C4-2B (cell line): ENCODE measurements around the gene MLKL.

Experiments
- H3K27ac ChIP-seq: fragments of 450-650 bp; 2 replicates; pipeline ENCODE4 v1.5.1; 2017
- ZFX ChIP-seq: fragments of 450-650 bp; IDR thresholded peaks from 2 replicates; pipeline ENCODE4 v1.6.1; 2017
- TF ChIP-seq, protein P1 (sequence below): fragments of 450-650 bp; conservative IDR thresholded peaks from 2 replicates; pipeline ENCODE4 v1.5.1; 2017; ENCODE audit warnings: mild to moderate bottlenecking

Gene MLKL

DNA sequence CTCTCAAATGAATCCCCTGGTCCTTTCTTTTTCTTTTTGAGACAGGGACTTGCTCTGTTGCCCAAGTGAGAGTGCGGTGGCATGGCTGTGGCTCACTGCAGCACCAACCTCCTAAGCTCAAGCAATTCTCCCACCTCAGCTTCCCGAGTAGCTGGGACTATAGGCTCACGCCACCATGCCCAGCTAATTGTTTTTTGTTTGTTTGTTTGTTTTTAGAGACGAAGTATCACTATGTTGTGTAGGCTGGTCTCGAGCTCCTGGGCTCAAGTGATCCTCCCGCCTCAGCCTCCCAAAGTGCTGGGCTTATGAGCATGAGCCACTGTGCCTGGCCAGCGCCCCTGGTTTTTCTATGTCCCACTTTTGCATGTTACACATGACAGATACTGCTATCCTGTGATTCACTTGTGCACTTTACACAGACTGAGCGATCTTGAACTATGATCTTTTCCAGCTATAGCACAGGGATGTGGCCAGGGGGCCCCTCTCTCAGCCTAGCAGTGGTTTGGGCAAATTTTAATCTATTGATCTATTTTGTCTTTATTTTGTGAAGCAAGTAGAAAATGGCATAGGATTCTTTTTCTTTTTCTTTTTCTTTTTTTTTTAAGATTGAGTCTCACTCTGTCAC, 31.3 kb upstream of the MLKL start:
- TF ChIP-seq ZFX: no peak
- TF ChIP-seq, protein P1, sequence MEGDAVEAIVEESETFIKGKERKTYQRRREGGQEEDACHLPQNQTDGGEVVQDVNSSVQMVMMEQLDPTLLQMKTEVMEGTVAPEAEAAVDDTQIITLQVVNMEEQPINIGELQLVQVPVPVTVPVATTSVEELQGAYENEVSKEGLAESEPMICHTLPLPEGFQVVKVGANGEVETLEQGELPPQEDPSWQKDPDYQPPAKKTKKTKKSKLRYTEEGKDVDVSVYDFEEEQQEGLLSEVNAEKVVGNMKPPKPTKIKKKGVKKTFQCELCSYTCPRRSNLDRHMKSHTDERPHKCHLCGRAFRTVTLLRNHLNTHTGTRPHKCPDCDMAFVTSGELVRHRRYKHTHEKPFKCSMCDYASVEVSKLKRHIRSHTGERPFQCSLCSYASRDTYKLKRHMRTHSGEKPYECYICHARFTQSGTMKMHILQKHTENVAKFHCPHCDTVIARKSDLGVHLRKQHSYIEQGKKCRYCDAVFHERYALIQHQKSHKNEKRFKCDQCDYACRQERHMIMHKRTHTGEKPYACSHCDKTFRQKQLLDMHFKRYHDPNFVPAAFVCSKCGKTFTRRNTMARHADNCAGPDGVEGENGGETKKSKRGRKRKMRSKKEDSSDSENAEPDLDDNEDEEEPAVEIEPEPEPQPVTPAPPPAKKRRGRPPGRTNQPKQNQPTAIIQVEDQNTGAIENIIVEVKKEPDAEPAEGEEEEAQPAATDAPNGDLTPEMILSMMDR: no peak
- H3K27ac ChIP-seq: no peak overlapping the region

GRCh38 chr16:74729783-74730683, 29.4 kb upstream of the MLKL start:
- TF ChIP-seq, protein P1: no peak
- peak; percentile 25; the same call in 1 of the 2 replicates for TF ChIP-seq ZFX
- peak overlapping the region; percentile 45 for H3K27ac ChIP-seq

DNA sequence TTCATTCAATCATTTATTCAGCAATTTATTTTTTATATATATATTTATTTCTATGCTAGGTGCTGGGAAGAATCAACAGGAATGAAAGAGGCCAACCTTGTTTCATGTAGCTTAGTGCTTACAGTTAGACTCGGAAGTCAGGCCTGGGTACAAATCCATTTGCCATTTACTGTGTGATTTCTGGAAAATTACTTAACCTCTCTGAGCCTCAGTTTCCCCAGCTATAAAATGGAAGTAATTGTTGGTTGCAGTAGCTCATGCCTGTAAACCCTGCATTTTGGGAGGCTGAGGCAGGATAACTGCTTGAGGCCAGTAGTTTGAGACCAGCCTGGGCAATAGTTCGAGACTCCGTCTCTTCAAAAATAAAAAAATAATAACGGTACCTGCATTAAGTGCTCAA, 27.2 kb upstream of the MLKL start:
- no peak overlapping the region for H3K27ac ChIP-seq
- TF ChIP-seq ZFX: no peak
- TF ChIP-seq, protein P1: no peak

DNA sequence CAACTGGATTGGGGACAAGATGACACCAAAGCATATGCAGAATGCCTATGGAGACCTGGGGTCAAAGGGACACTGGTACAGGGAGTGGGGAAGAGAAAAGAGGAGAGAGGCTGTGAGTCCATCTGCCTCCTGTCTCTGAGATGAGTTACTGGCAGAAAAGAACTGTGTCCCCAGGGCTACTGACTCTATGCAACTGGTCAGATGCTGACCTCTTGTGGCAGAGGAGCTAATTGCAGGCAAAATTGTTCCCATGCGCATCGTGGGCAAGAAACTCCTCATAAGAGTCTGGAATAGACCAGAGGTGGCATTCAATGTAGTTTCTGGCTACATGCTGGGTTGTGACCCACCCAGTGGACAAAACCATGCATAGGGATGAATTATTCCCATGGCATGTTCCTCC, 26.1 kb upstream of the MLKL start:
- TF ChIP-seq ZFX: no peak
- TF ChIP-seq, protein P1: peak; percentile 77

DNA sequence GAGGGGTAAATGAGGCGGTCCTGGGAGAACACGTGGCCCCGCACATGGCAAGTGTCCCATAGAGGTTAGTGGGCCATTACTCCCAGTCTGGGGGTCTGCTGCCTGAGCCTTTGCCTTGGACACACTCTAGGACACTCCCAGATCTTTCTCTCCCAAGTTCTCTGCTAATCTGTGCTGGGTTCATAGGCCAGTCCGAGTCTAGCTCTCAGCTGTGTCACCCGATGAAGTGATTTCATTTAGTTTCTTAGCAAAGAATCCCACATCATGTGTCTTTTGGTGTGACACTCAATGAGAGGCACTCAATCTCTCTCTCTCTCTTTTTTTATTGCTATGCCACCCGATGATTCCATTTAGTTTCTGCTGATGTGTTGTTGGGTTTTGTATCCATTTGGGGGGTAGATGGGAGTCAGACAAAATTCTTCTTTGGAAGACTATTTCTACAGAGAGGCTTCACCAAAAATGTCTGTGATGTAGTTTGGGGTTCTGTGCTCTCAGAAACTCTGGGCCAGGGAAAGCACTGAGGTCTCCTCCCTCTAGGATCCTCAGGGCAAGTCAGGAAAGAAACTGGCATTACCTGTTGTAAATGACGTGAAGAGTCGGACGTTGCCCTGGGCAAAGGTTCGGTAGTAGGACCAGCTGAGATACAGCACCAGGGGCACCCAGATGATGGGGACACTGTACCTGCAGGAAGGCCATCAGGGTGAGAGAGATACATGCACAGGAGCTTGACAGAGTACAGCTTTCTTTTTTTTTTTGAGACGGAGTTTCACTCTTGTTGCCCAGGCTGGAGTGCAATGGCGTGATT, 25.2 kb upstream of the MLKL start:
- no peak for TF ChIP-seq ZFX
- TF ChIP-seq, protein P1: no peak
- no peak overlapping the region for H3K27ac ChIP-seq

More for the DNA sequence above, 26.1 kb upstream of the MLKL start:
- no peak overlapping the region for H3K27ac ChIP-seq

DNA sequence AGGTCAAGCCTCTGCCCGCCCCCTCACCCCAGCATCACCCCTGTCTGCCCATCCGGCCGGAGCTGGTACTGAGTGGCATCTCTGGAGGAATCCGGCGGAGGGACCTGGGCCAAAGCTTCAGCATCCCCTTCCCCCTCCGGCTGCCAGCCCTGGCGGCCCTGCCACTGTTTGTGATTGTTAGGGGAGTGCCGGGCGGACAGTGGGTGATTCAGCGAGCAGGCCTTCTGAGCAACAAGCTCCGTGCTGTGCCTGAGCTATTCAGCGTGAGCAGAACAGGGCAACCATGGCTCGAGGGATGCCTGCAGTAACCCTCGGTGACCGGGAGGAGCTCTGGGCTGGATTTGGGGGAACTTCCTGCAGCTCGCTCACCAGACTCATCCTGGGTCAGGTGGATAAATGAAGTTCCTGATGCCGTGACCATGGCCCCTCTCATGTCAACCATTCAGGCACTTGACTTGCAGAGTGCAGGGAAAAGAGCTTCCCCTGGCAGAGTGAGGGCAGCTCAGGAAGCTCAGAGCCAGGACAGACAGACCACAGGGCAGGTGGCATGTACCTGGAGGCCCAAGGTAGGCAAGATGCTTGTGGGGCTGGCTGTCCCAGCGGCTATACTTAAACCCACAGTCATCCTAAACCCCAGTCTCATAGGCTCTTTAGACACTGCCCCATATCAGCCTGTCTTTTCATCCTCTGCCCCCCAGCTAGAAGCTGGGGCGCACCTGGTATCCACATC, 24.3 kb upstream of the MLKL start:
- TF ChIP-seq, protein P1: no peak
- no peak for TF ChIP-seq ZFX
- H3K27ac ChIP-seq: no peak overlapping the region
